OCI-LY1 (cell line): ENCODE measurements around the gene FAM53B.

Source experiments
- CTCF ChIP-seq: fragments of 200-600 bp; sonication (generic), shearing (Covaris generic); IDR thresholded peaks from 2 replicates; pipeline ENCODE4 v1.5.1; 2017; ENCODE audit warnings: mild to moderate bottlenecking, antibody characterized with exemption, low read length, moderate library complexity, mixed read lengths
- EZH2 ChIP-seq: fragments of 200-600 bp; sonication (generic), shearing (Covaris generic); IDR thresholded peaks from 2 replicates; pipeline ENCODE4 v1.8.0; 2017; ENCODE audit warnings: borderline replicate concordance, mixed run types, mild to moderate bottlenecking, antibody characterized with exemption, low read length, moderate library complexity, mixed read lengths

GRCh38 chr10:124608093-124608721, 136.0 kb downstream of the FAM53B start:
- TF ChIP-seq CTCF (no peak), EZH2 (no peak)
